Peyer's patch (tissue), 4 donors: Measurements from ENCODE around the gene AK5. TPM values are rescaled to one million over a fixed set of nuclear protein-coding genes. Genes with fewer than 3 reads are reported as not detected.

Experiments used
- DNase-seq, 3 donors: peaks; one replicate each; pipeline ENCODE4 v3.0.0-alpha.2; 2017 to 2019
- H3K27ac ChIP-seq, 4 donors: fragments of 200-600 bp; sonication (generic); one replicate each; pipeline ENCODE4 v1.5.1; 2016 to 2019
- H3K27me3 ChIP-seq, 2 donors: fragments of 200-600 bp; sonication (generic); one replicate each; pipeline ENCODE4 v1.5.1; 2019
- H3K36me3 ChIP-seq, 3 donors: fragments of 200-600 bp; sonication (generic); one replicate each; pipeline ENCODE4 v1.5.1; 2016 to 2019
- H3K4me1 ChIP-seq, 4 donors: fragments of 200-600 bp; sonication (generic); one replicate each; pipeline ENCODE4 v1.5.1; 2016 to 2019
- H3K4me3 ChIP-seq, 4 donors: fragments of 200-600 bp; sonication (generic); 1 replicate in 3 of 4; 2 replicates in 1 of 4; pipeline ENCODE4 v1.5.1; 2016 to 2019; ENCODE audit warnings: mild to moderate bottlenecking in 1 of 4
- H3K9me3 ChIP-seq, 4 donors: fragments of 200-600 bp; sonication (generic); one replicate each; pipeline ENCODE4 v1.5.1; 2016 to 2019; ENCODE audit warnings: mild to moderate bottlenecking in 1 of 4
- CTCF ChIP-seq, 6 experiments: fragments of 450-650 bp in 4 of 6; fragments of 200-600 bp in 2 of 6; sonication (generic) in 1 of 6; IDR thresholded peaks; one replicate each; pipeline ENCODE4 v1.5.1; 2017 to 2019; ENCODE audit warnings: antibody characterized with exemption in 6 of 6, mild to moderate bottlenecking in 3 of 6, moderate library complexity in 1 of 6
- POLR2A ChIP-seq, 2 donors: fragments of 450-650 bp; IDR thresholded peaks; one replicate each; pipeline ENCODE4 v1.5.1; 2017; ENCODE audit warnings: antibody characterized with exemption in 2 of 2, mild to moderate bottlenecking in 2 of 2, moderate library complexity in 2 of 2
- total RNA-seq, 4 donors: library from RNA; depleted of rRNA; stranded (reverse); fragments of >200 nt; gene quantifications; one replicate each; pipeline ENCODE4 v1.1.0, GENCODE V29; 2016

Gene AK5
- total RNA-seq, 4 donors from 2014 or later = 5.3 to 12.4 TPM; not detected in 2

- Histone ChIP-seq H3K4me3 (no peak overlapping the region), H3K9me3 (no peaks in the 10 kb centered on the region), H3K27me3 (no peaks in the 10 kb centered on the region), H3K27ac (no peak overlapping the region), H3K36me3 (no peaks in the 10 kb centered on the region), H3K4me1 (no peaks in the 10 kb centered on the region)
- DNase-seq = no peak
- TF ChIP-seq POLR2A (IDR thresholded peaks at IDR 0.05) (no peak), CTCF (IDR thresholded peaks at IDR 0.05) (no peak)
Observed at GRCh38 chr1:77476475-77476874, 194.7 kb downstream of the AK5 start.

- no peak for DNase-seq
- TF ChIP-seq CTCF (IDR thresholded peaks at IDR 0.05) = no peak
- TF ChIP-seq POLR2A (IDR thresholded peaks at IDR 0.05) = no peak
- no peaks in the 10 kb centered on the region for H3K9me3 ChIP-seq
- no peak overlapping the region for H3K27ac ChIP-seq
- H3K36me3 ChIP-seq = no peaks in the 10 kb centered on the region
- no peaks in the 10 kb centered on the region for H3K27me3 ChIP-seq
- H3K4me1 ChIP-seq = no peaks in the 10 kb centered on the region
- no peak overlapping the region for H3K4me3 ChIP-seq
Observed at GRCh38 chr1:77484334-77484733, 202.5 kb downstream of the AK5 start.

- Histone ChIP-seq H3K36me3 (no peaks in the 10 kb centered on the region), H3K27me3 (no peaks in the 10 kb centered on the region), H3K4me1 (no peaks in the 10 kb centered on the region), H3K4me3 (no peak overlapping the region), H3K27ac (no peak overlapping the region), H3K9me3 (no peaks in the 10 kb centered on the region)
- no peak for DNase-seq
- TF ChIP-seq POLR2A (IDR thresholded peaks at IDR 0.05) = no peak
- TF ChIP-seq CTCF (IDR thresholded peaks at IDR 0.05) = no peak
Observed at GRCh38 chr1:77484926-77485325, 203.1 kb downstream of the AK5 start.

- Histone ChIP-seq H3K9me3 (no peaks in the 10 kb centered on the region), H3K4me1 (no peaks in the 10 kb centered on the region), H3K27ac (no peak overlapping the region), H3K36me3 (no peaks in the 10 kb centered on the region), H3K27me3 (no peaks in the 10 kb centered on the region), H3K4me3 (no peak overlapping the region)
- no peak for DNase-seq
- TF ChIP-seq POLR2A (IDR thresholded peaks at IDR 0.05) (no peak), CTCF (IDR thresholded peaks at IDR 0.05) (no peak)
Observed at GRCh38 chr1:77487631-77488030, 205.8 kb downstream of the AK5 start.

- Histone ChIP-seq H3K4me1 (no peaks in the 10 kb centered on the region), H3K9me3 (no peaks in the 10 kb centered on the region), H3K4me3 (no peak overlapping the region), H3K27me3 (no peaks in the 10 kb centered on the region), H3K36me3 (no peaks in the 10 kb centered on the region), H3K27ac (no peak overlapping the region)
- DNase-seq = no peak
- TF ChIP-seq POLR2A (IDR thresholded peaks at IDR 0.05) (no peak), CTCF (IDR thresholded peaks at IDR 0.05) (no peak)
Observed at GRCh38 chr1:77489910-77490309, 208.1 kb downstream of the AK5 start.

GRCh38 chr1:77494026-77494425 is 212.2 kb downstream of the AK5 start:
- Histone ChIP-seq H3K27ac (no peak overlapping the region), H3K4me1 (no peaks in the 10 kb centered on the region), H3K9me3 (no peaks in the 10 kb centered on the region), H3K4me3 (no peak overlapping the region), H3K27me3 (no peaks in the 10 kb centered on the region), H3K36me3 (no peaks in the 10 kb centered on the region)
- DNase-seq = no peak
- TF ChIP-seq POLR2A (IDR thresholded peaks at IDR 0.05) = no peak
- no peak for TF ChIP-seq CTCF (IDR thresholded peaks at IDR 0.05)
